ENCODE results near the gene LY86.

- TF ChIP-seq, protein P1, sequence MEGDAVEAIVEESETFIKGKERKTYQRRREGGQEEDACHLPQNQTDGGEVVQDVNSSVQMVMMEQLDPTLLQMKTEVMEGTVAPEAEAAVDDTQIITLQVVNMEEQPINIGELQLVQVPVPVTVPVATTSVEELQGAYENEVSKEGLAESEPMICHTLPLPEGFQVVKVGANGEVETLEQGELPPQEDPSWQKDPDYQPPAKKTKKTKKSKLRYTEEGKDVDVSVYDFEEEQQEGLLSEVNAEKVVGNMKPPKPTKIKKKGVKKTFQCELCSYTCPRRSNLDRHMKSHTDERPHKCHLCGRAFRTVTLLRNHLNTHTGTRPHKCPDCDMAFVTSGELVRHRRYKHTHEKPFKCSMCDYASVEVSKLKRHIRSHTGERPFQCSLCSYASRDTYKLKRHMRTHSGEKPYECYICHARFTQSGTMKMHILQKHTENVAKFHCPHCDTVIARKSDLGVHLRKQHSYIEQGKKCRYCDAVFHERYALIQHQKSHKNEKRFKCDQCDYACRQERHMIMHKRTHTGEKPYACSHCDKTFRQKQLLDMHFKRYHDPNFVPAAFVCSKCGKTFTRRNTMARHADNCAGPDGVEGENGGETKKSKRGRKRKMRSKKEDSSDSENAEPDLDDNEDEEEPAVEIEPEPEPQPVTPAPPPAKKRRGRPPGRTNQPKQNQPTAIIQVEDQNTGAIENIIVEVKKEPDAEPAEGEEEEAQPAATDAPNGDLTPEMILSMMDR (IDR thresholded peaks at IDR 0.05; ENCODE audit: extremely low read depth in 1 of 2, insufficient read depth in 1 of 2, low read depth in 1 of 2, low read length in 2 of 2) = no peak
- no peak for TF ChIP-seq POLR2A (IDR thresholded peaks at IDR 0.05; ENCODE audit: low read depth, low read length)
- no peak for TF ChIP-seq JUN (IDR thresholded peaks at IDR 0.05; ENCODE audit: borderline replicate concordance, insufficient read depth, insufficient read length, low read depth)
Measured at GRCh38 chr6:6655805-6656251, 67.3 kb downstream of the LY86 start.
